ENCODE data around the gene APELA. TPM values are rescaled to one million over a fixed set of nuclear protein-coding genes. Genes with fewer than 3 reads are reported as not detected.
"Not testable (repeated sequence)": the region's sequence is repeated elsewhere in the genome, so short reads cannot be mapped to it uniquely, and the experiment has no call there.

Gene APELA
- total RNA-seq, 2 donors from 2014 or later: not detected

- DNase-seq (ENCODE audit: low spot score): no peak
- no peak for ATAC-seq
- H3K4me1 Mint-ChIP-seq (ENCODE audit: low read depth in 2 of 2): no peaks in the 10 kb centered on the region
- H3K4me3 Mint-ChIP-seq: no peak overlapping the region
- H3K36me3 Mint-ChIP-seq: no peaks in the 10 kb centered on the region
- H3K27ac Mint-ChIP-seq: no peak overlapping the region
- H3K9me3 Mint-ChIP-seq: no peaks in the 10 kb centered on the region
- peaks cover 6 to 10% of the 10 kb centered on the region in 2 donors for H3K27me3 Mint-ChIP-seq
Measured at GRCh38 chr4:164892018-164892417, 15.0 kb downstream of the APELA start.

GRCh38 chr4:164894702-164895101 is 17.7 kb downstream of the APELA start:
- H3K27me3 Mint-ChIP-seq: peaks cover 3 to 10% of the 10 kb centered on the region in 2 donors
- no peaks in the 10 kb centered on the region for H3K4me1 Mint-ChIP-seq (ENCODE audit: low read depth in 2 of 2)
- no peaks in the 10 kb centered on the region for H3K9me3 Mint-ChIP-seq
- no peak overlapping the region for H3K4me3 Mint-ChIP-seq
- ATAC-seq (peak in 1 of 2 donors; percentile 9), DNase-seq (ENCODE audit: low spot score) (no peak)
- H3K27ac Mint-ChIP-seq: no peak overlapping the region
- no peaks in the 10 kb centered on the region for H3K36me3 Mint-ChIP-seq

GRCh38 chr4:164902608-164903007 is 25.6 kb downstream of the APELA start:
- Mint-ChIP-seq H3K9me3 (no peaks in the 10 kb centered on the region), H3K4me1 (ENCODE audit: low read depth in 2 of 2) (no peaks in the 10 kb centered on the region), H3K4me3 (no peak overlapping the region), H3K27me3 (no peaks in the 10 kb centered on the region), H3K36me3 (no peaks in the 10 kb centered on the region), H3K27ac (no peak overlapping the region)
- peak in 1 of 2 donors; percentile 55 for ATAC-seq
- DNase-seq (ENCODE audit: low spot score): no peak

GRCh38 chr4:164904336-164904735 is 27.4 kb downstream of the APELA start:
- H3K36me3 Mint-ChIP-seq: no peaks in the 10 kb centered on the region

GRCh38 chr4:164904941-164905340 is 28.0 kb downstream of the APELA start:
- Mint-ChIP-seq H3K9me3 (no peaks in the 10 kb centered on the region), H3K36me3 (no peaks in the 10 kb centered on the region), H3K4me3 (no peak overlapping the region), H3K27me3 (no peaks in the 10 kb centered on the region), H3K27ac (no peak overlapping the region), H3K4me1 (ENCODE audit: low read depth in 2 of 2) (no peaks in the 10 kb centered on the region)
- ATAC-seq (no peak), DNase-seq (ENCODE audit: low spot score) (no peak)

More at GRCh38 chr4:164904336-164904735, 27.4 kb downstream of the APELA start:
- H3K27me3 Mint-ChIP-seq: no peaks in the 10 kb centered on the region
- ATAC-seq: no peak
- DNase-seq (ENCODE audit: low spot score): no peak
- H3K4me1 Mint-ChIP-seq (ENCODE audit: low read depth in 2 of 2): no peaks in the 10 kb centered on the region
- no peaks in the 10 kb centered on the region for H3K9me3 Mint-ChIP-seq
- H3K27ac Mint-ChIP-seq: no peak overlapping the region
- H3K4me3 Mint-ChIP-seq: no peak overlapping the region

- H3K27ac Mint-ChIP-seq: no peak overlapping the region
- no peaks in the 10 kb centered on the region for H3K36me3 Mint-ChIP-seq
- no peaks in the 10 kb centered on the region for H3K4me1 Mint-ChIP-seq (ENCODE audit: low read depth in 2 of 2)
- H3K4me3 Mint-ChIP-seq: no peak overlapping the region
- no peaks in the 10 kb centered on the region for H3K9me3 Mint-ChIP-seq
- no peaks in the 10 kb centered on the region for H3K27me3 Mint-ChIP-seq
- no peak for ATAC-seq
- DNase-seq (ENCODE audit: low spot score): no peak
Measured at GRCh38 chr4:164906368-164906767, 29.4 kb downstream of the APELA start.

- H3K4me1 Mint-ChIP-seq (ENCODE audit: low read depth in 2 of 2); ATAC-seq; H3K9me3 Mint-ChIP-seq; H3K27me3 Mint-ChIP-seq; DNase-seq (ENCODE audit: low spot score); H3K27ac Mint-ChIP-seq; H3K4me3 Mint-ChIP-seq; H3K36me3 Mint-ChIP-seq: not testable (repeated sequence)
Measured at GRCh38 chr4:164913506-164913905, 36.5 kb downstream of the APELA start.

GRCh38 chr4:164918956-164919355 is 42.0 kb downstream of the APELA start:
- ATAC-seq: no peak

GRCh38 chr4:164924670-164925238 is 47.8 kb downstream of the APELA start:
- Mint-ChIP-seq H3K27ac (no peak overlapping the region), H3K27me3 (peaks cover 3 to 5% of the 10 kb centered on the region in 2 donors), H3K36me3 (no peaks in the 10 kb centered on the region), H3K4me3 (no peak overlapping the region), H3K4me1 (ENCODE audit: low read depth in 2 of 2) (no peaks in the 10 kb centered on the region), H3K9me3 (no peaks in the 10 kb centered on the region)
- ATAC-seq (no peak), DNase-seq (ENCODE audit: low spot score) (no peak)

More at GRCh38 chr4:164918956-164919355, 42.0 kb downstream of the APELA start:
- Mint-ChIP-seq H3K9me3 (no peaks in the 10 kb centered on the region), H3K27me3 (peaks cover 0 to 3% of the 10 kb centered on the region in 2 donors), H3K4me3 (no peak overlapping the region), H3K4me1 (ENCODE audit: low read depth in 2 of 2) (no peaks in the 10 kb centered on the region), H3K27ac (no peak overlapping the region), H3K36me3 (no peaks in the 10 kb centered on the region)
- DNase-seq (ENCODE audit: low spot score): no peak

- H3K36me3 Mint-ChIP-seq: no peaks in the 10 kb centered on the region
- H3K4me1 Mint-ChIP-seq (ENCODE audit: low read depth in 2 of 2): no peaks in the 10 kb centered on the region
- no peak overlapping the region for H3K4me3 Mint-ChIP-seq
- H3K27ac Mint-ChIP-seq: no peak overlapping the region
- no peaks in the 10 kb centered on the region for H3K9me3 Mint-ChIP-seq
- H3K27me3 Mint-ChIP-seq: peaks cover 3 to 5% of the 10 kb centered on the region in 2 donors
- DNase-seq (ENCODE audit: low spot score) (no peak), ATAC-seq (no peak)
Measured at GRCh38 chr4:164926301-164926700, 49.3 kb downstream of the APELA start.

GRCh38 chr4:164927101-164927500 is 50.1 kb downstream of the APELA start:
- H3K36me3 Mint-ChIP-seq; DNase-seq (ENCODE audit: low spot score); H3K27me3 Mint-ChIP-seq; H3K9me3 Mint-ChIP-seq; H3K27ac Mint-ChIP-seq; H3K4me3 Mint-ChIP-seq; ATAC-seq; H3K4me1 Mint-ChIP-seq (ENCODE audit: low read depth in 2 of 2): not testable (repeated sequence)

GRCh38 chr4:164930647-164931046 is 53.7 kb downstream of the APELA start:
- Mint-ChIP-seq H3K27me3 (peaks cover 0 to 11% of the 10 kb centered on the region in 2 donors), H3K36me3 (no peaks in the 10 kb centered on the region), H3K9me3 (no peaks in the 10 kb centered on the region), H3K27ac (no peak overlapping the region), H3K4me1 (ENCODE audit: low read depth in 2 of 2) (no peaks in the 10 kb centered on the region), H3K4me3 (no peak overlapping the region)
- no peak for DNase-seq (ENCODE audit: low spot score)
- no peak for ATAC-seq

GRCh38 chr4:164931551-164932324 is 54.8 kb downstream of the APELA start:
- DNase-seq (ENCODE audit: low spot score) (no peak), ATAC-seq (no peak)
- H3K9me3 Mint-ChIP-seq: no peaks in the 10 kb centered on the region
- peaks cover 0 to 10% of the 10 kb centered on the region in 2 donors for H3K27me3 Mint-ChIP-seq
- H3K4me1 Mint-ChIP-seq (ENCODE audit: low read depth in 2 of 2): no peaks in the 10 kb centered on the region
- no peaks in the 10 kb centered on the region for H3K36me3 Mint-ChIP-seq
- H3K27ac Mint-ChIP-seq: no peak overlapping the region
- H3K4me3 Mint-ChIP-seq: no peak overlapping the region

- no peak overlapping the region for H3K4me3 Mint-ChIP-seq
- peaks cover 5 to 22% of the 10 kb centered on the region in 2 donors for H3K27me3 Mint-ChIP-seq
- H3K4me1 Mint-ChIP-seq (ENCODE audit: low read depth in 2 of 2): no peaks in the 10 kb centered on the region
- H3K36me3 Mint-ChIP-seq: no peaks in the 10 kb centered on the region
- ATAC-seq: no peak
- H3K27ac Mint-ChIP-seq: no peak overlapping the region
- DNase-seq (ENCODE audit: low spot score): no peak
- no peaks in the 10 kb centered on the region for H3K9me3 Mint-ChIP-seq
Measured at GRCh38 chr4:164933244-164933643, 56.3 kb downstream of the APELA start.

Data from natural killer cell treated with Interleukin-12 subunit alpha and Interleukin-12 subunit beta and Interleukin-15 and Interleukin-18, amount 100 ng/mL, for 72 hours (primary cell).